Uterus (tissue), 4 donors: ENCODE data around the gene PDE8A. TPM values are rescaled to one million over a fixed set of nuclear protein-coding genes. Genes with fewer than 3 reads are reported as not detected.
"Not testable (repeated sequence)": the region's sequence is repeated elsewhere in the genome, so short reads cannot be mapped to it uniquely, and the experiment has no call there.

Source experiments
- DNase-seq, 2 donors: peaks; one replicate each; pipeline ENCODE4 v3.0.0-alpha.2; 2019 to 2020
- H3K27ac ChIP-seq, 2 donors: fragments of 200-600 bp; sonication (generic); 1 replicate in 1 of 2; 2 replicates in 1 of 2; pipeline ENCODE4 v1.5.1; 2016 to 2018
- H3K27me3 ChIP-seq, 2 donors: fragments of 200-600 bp; sonication (generic); one replicate each; pipeline ENCODE4 v1.5.1; 2018 to 2019; ENCODE audit warnings: control low read depth in 1 of 2
- H3K36me3 ChIP-seq, 2 donors: fragments of 200-600 bp; sonication (generic); one replicate each; pipeline ENCODE4 v1.5.1; 2019; ENCODE audit warnings: control low read depth in 1 of 2
- H3K4me1 ChIP-seq, 2 donors: fragments of 200-600 bp; sonication (generic); one replicate each; pipeline ENCODE4 v1.5.1; 2018 to 2019; ENCODE audit warnings: control low read depth in 1 of 2
- H3K4me3 ChIP-seq, 2 donors: fragments of 200-600 bp; sonication (generic); 1 replicate in 1 of 2; 2 replicates in 1 of 2; pipeline ENCODE4 v1.5.1; 2018 to 2019; ENCODE audit warnings: mild to moderate bottlenecking in 1 of 2
- H3K9me3 ChIP-seq, 2 donors: fragments of 200-600 bp; sonication (generic); one replicate each; pipeline ENCODE4 v1.5.1; 2019; ENCODE audit warnings: control low read depth in 1 of 2
- POLR2A ChIP-seq, 2 donors: fragments of 450-650 bp; IDR thresholded peaks; one replicate each; pipeline ENCODE4 v1.6.1; 2016; ENCODE audit warnings: antibody characterized with exemption in 2 of 2, mild to moderate bottlenecking in 1 of 2, moderate library complexity in 1 of 2
- intact Hi-C: fragments of 100-400 bp; cut with DNase I; formaldehyde crosslinking; loops from one replicate; pipeline ENCODE4 v1.15.1; 2023; ENCODE audit warnings: low total_unique reads
- small RNA-seq: library from RNA; depleted of rRNA; stranded (forward); fragments of <200 nt; gene quantifications from one replicate; pipeline ENCODE3, GENCODE V24; 2016
- total RNA-seq, 4 donors: library from RNA; depleted of rRNA in 3 of 4; stranded (reverse); fragments of >200 nt in 3 of 4; gene quantifications; one replicate each; pipeline versions ENCODE4 v1.1.0 to v1.2.4, GENCODE V29; 2014 to 2023
- TF ChIP-seq, protein P1 (sequence below), 4 experiments: fragments of 200-600 bp in 2 of 4; fragments of 450-650 bp in 2 of 4; sonication (generic) in 2 of 4; IDR thresholded peaks; one replicate each; pipeline ENCODE4 v1.5.1; 2016 to 2019; ENCODE audit warnings: antibody characterized with exemption in 4 of 4, mild to moderate bottlenecking in 2 of 4, moderate library complexity in 1 of 4
- donor health status: DM: yes; HTN: yes; CAD: no.

Gene PDE8A
- total RNA-seq, 4 donors from 2014 or later = 25.1 to 67.0 (median 34.0) TPM

DNA sequence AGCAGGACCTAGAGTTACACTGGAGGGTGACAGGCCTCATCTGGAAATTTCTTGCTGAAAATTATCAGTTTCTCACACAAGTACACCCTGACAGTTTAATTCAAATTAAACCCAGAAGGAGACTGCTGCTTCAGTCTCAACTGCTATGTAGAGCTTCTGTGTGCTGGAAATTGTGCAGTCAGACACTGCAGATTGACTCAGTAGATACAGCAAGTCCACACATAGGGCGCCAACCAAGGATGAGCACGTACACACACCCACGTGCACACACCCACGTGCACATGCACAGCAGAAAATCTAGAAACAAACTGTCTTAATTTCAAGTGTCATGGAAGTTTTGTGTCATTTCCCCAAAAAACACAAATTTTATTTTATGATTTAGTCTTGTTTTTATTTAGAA lies 192.9 kb downstream of the PDE8A start:
- Histone ChIP-seq H3K4me1 (no peaks in the 10 kb centered on the region), H3K27ac (no peak overlapping the region), H3K36me3 (no peaks in the 10 kb centered on the region), H3K4me3 (no peak overlapping the region), H3K27me3 (no peaks in the 10 kb centered on the region), H3K9me3 (no peaks in the 10 kb centered on the region)
- intact Hi-C loops = no loop called here
- TF ChIP-seq POLR2A (IDR thresholded peaks at IDR 0.05) = no peak
- TF ChIP-seq, protein P1, sequence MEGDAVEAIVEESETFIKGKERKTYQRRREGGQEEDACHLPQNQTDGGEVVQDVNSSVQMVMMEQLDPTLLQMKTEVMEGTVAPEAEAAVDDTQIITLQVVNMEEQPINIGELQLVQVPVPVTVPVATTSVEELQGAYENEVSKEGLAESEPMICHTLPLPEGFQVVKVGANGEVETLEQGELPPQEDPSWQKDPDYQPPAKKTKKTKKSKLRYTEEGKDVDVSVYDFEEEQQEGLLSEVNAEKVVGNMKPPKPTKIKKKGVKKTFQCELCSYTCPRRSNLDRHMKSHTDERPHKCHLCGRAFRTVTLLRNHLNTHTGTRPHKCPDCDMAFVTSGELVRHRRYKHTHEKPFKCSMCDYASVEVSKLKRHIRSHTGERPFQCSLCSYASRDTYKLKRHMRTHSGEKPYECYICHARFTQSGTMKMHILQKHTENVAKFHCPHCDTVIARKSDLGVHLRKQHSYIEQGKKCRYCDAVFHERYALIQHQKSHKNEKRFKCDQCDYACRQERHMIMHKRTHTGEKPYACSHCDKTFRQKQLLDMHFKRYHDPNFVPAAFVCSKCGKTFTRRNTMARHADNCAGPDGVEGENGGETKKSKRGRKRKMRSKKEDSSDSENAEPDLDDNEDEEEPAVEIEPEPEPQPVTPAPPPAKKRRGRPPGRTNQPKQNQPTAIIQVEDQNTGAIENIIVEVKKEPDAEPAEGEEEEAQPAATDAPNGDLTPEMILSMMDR (IDR thresholded peaks at IDR 0.05) = no peak
- no peak for DNase-seq

DNA sequence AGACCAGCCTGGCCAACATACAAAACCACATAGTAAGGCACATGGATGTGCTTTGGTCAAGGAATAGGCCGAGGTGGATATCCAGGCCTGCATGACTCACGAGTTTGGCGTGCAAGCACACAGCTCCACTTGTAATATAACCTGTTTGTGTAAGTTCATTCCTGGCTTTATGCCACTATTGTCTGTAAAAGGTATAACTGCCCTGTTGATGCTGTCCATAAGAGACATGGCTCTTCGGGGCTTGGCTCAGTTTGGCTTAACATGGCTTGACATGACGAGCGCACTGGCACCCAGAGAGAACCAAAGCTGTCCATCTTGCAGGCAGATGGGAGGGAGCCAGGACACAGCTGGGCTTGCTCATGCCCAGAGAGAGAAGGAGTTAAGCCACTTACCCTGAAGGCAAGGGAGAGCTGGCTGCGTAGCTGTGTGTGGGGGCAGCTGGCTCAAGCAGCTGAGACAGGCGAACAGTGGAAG lies 195.4 kb downstream of the PDE8A start:
- DNase-seq = peak; percentile 26 to 37
- H3K27ac ChIP-seq = not testable (repeated sequence)

DNA sequence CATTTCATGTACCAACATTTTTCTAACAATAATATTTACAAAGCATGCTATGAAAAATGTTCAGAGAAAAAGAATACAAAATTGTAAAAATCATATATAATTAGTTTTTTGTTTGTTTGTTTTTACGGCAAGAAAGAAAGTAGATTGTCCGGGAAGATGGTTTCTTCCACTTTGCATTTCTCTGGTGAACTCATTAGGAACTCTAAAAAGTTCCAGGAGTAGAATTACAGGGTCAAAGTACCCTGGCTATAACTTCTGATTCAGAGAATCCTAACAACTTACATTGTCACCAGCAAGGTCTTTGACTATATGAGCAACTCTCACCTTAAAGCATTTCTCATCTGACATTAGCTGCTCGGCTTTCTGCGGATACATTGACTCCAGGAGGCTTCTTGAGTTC lies 196.7 kb downstream of the PDE8A start:
- no peak for TF ChIP-seq POLR2A (IDR thresholded peaks at IDR 0.05)
- TF ChIP-seq, protein P1 (IDR thresholded peaks at IDR 0.05) = no peak
- no peak overlapping the region for H3K4me3 ChIP-seq
- no peak overlapping the region for H3K27ac ChIP-seq
- DNase-seq = no peak
- intact Hi-C loops = no loop called here
- no peaks in the 10 kb centered on the region for H3K27me3 ChIP-seq
- no peaks in the 10 kb centered on the region for H3K4me1 ChIP-seq
- no peaks in the 10 kb centered on the region for H3K36me3 ChIP-seq
- no peaks in the 10 kb centered on the region for H3K9me3 ChIP-seq

More for the DNA sequence above, 195.4 kb downstream of the PDE8A start:
- H3K36me3 ChIP-seq, H3K27me3 ChIP-seq, H3K9me3 ChIP-seq, intact Hi-C loops, H3K4me3 ChIP-seq, H3K4me1 ChIP-seq: not testable (repeated sequence)

DNA sequence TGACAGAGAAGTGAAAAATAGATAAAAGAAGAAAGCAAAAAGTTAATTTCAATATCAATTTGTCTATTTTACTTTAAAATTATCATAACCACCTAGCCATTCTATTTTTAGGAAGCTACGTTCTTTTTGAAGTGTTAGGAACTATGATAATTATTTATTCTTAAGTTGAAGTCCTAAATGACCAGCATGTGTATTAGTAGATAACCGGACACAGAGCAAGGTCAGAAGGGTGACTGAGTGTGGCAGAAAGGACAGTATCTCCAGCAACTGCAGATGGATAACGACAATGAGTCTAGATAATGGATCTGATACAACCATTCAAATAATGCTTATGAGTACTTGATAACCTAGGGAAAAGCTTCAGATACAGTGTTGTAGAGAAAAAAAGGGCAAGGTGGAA lies 198.0 kb downstream of the PDE8A start:
- DNase-seq = no peak
- no peaks in the 10 kb centered on the region for H3K36me3 ChIP-seq
- no peak overlapping the region for H3K4me3 ChIP-seq
- TF ChIP-seq, protein P1 (IDR thresholded peaks at IDR 0.05) = no peak
- no peak for TF ChIP-seq POLR2A (IDR thresholded peaks at IDR 0.05)
- intact Hi-C loops = no loop called here
- H3K27ac ChIP-seq = no peak overlapping the region
- no peaks in the 10 kb centered on the region for H3K9me3 ChIP-seq
- H3K27me3 ChIP-seq = no peaks in the 10 kb centered on the region
- no peaks in the 10 kb centered on the region for H3K4me1 ChIP-seq

DNA sequence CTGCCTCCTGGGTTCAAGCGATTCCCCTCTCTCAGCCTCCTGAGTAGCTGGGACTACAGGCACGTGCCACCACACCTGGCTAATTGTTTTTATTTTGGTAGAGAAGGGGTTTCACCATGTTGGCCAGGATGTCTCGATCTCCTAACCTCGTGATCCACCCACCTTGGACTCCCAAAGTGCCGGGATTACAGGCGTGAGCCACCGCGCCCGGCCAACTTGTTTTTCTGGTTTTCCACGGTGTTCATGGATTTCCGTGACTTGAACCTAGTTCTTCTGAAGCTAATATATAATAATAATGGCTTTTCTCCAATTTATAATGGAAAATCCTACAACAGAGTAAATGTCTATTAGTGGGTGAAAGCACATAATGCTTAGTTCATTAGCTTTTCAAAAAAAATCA lies 203.7 kb downstream of the PDE8A start:
- H3K36me3 ChIP-seq, H3K9me3 ChIP-seq, DNase-seq, intact Hi-C loops, H3K27me3 ChIP-seq, H3K4me1 ChIP-seq, H3K27ac ChIP-seq, H3K4me3 ChIP-seq: not testable (repeated sequence)

DNA sequence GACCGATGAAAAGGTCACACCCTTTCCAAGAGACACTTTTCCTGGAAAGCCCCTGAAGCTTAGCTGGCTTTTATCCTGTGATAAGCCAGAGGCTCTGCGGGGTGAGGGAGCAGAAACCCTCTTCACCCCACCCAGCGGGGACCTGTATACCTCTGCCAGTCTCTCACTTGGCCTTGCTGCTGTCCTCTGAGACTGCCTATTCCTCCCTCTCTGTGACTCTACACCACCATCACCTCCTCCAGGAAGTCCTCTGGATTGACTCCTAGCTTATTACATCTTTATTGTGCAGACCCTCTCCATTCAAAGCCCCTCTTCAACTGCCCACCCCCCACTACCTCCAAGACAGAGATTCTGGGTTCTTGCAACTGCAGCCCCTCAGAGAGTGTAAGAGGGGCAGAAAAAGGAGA lies 206.5 kb downstream of the PDE8A start:
- intact Hi-C loops, H3K9me3 ChIP-seq, H3K4me1 ChIP-seq, H3K36me3 ChIP-seq, H3K27me3 ChIP-seq, DNase-seq, H3K4me3 ChIP-seq, H3K27ac ChIP-seq: not testable (repeated sequence)

Small RNA genes within 50 kb of the gene (small RNA-seq; reads per million reads assigned to genes)
- gene AC044860.2 (not detected), gene RNU6-339P (not detected), gene RNU6-796P (not detected)

Other genes with a start within 250 kb of the PDE8A start
- gene ZNF592, start 233.3 kb upstream of the PDE8A start, total RNA-seq = 10 to 100 TPM in 2 of 4 donors, 1 to 10 TPM in 2; 4.7 to 48.2 (median 11.7) TPM
- 1 to 10 TPM in 3 of 4 donors, under 1 TPM in 1; 0.88 to 6.3 (median 3.4) TPM for gene ALPK3, start 164.5 kb upstream of the PDE8A start, total RNA-seq
- under 1 TPM in 2 of 4 donors, not detected in 2; 0.21 to 0.43 TPM for gene SLC28A1, start 97.2 kb upstream of the PDE8A start, total RNA-seq